ENCODE measurements around the gene TET2.

TET2 gene

GRCh38 chr4:105305019-105305836 is 158.6 kb downstream of the TET2 start:
- DNase-seq: no peak

- DNase-seq: peak; percentile 71
Measured at GRCh38 chr4:105306158-105306781, 159.6 kb downstream of the TET2 start.

GRCh38 chr4:105306820-105307219 is 160.1 kb downstream of the TET2 start:
- no peak for DNase-seq

GRCh38 chr4:105318486-105318885 is 171.8 kb downstream of the TET2 start:
- no peak for DNase-seq

GRCh38 chr4:105327222-105327621 is 180.5 kb downstream of the TET2 start:
- DNase-seq: no peak

- no peak for DNase-seq
Measured at GRCh38 chr4:105327956-105328355, 181.3 kb downstream of the TET2 start.

GRCh38 chr4:105329081-105329480 is 182.4 kb downstream of the TET2 start:
- no peak for DNase-seq
